Measurements from ENCODE around the gene CYP20A1.
A peak's percentile ranks its signal among the peaks of the same experiment; 100 is the strongest.
"Not testable (repeated sequence)": the region's sequence is repeated elsewhere in the genome, so short reads cannot be mapped to it uniquely, and the experiment has no call there.

CYP20A1 gene

DNA sequence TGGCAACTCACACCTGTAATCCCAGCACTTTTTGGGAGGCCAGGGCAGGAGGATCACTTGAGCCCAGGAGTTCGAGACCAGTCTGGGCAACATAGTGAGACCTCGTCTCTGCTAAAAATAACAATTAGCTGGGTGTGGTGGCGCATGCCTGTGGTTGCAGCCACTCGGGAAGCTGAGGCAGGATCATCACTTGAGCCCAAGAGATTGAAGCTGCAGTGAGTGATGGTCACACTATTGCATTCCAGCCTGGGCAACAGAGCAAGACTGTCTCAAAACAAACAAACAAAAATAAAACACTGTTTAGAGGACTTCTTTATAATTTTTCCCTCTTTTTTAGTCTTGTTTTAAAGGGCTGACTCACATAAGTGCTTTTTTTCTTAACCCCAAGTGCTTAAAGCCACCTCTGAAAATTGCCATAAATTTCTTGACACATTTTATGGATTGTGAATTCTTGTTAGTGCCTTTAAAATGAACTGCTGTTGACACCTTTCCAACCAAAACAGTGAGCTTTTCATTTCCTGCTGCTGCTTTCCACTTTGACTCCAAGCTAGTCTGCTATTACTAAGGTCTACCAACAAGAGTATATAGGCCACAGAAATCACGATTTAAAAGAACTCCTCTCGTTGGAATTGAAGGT, 41.7 kb downstream of the CYP20A1 start:
- DNase-seq (ENCODE audit: low read depth in 2 of 3, low spot score in 2 of 3), result no peak

DNA sequence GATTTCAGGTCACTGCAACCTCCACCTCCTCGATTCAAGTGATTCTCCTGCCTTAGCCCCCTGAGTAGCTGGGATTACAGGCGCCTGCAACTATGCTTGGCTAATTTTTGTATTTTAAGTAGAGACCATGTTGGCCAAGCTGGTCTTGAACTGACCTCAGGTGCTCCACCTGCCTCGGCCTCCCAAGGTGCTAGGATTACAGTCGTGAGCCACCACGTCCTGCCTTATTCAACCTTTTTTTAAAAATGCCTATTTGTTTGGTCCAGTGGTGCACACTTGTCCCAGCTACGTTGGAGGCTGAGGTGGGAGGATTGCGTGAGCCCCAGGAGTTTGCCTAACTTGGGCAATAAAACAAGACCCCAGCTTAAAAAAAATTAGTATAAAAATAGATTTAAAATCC, 43.3 kb downstream of the CYP20A1 start:
- DNase-seq (ENCODE audit: low read depth in 2 of 3, low spot score in 2 of 3), result no peak

DNA sequence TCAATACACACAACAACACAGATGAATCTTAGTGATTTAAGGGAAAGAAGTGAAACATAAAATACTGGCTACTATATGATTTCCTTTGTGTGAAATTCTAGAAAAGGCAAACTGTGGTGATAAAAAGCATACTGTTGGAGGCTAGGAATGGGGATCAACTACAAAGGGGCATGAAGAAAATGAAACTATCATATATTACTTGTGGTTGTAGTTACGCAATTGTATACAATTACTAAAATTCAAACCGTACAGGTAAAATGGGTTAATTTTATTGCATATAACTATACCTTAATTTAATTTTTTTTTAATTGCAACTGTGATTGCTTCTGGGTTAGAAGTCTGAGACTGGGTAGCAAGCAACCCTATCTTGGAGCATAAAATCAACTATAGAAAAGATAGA, 47.7 kb downstream of the CYP20A1 start:
- no peak for DNase-seq (ENCODE audit: low read depth in 2 of 3, low spot score in 2 of 3)

DNA sequence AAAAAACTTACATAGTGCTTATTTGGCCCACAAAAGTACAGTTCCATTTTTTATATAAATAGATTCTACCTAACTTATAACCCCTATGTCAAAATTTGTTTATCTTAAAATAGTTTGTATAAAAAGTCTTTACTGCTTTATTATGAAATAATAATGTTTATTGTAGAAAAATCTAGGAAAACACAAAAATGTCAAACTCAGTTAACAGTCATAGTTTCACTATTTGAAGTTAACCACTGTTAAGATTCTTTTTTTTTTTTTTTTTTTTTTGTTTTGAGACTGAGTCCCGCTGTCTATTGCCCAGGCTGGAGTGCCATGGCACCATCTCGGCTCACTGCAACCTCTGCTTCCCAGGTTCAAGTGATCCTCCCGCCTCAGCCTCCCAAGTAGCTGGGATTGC, 62.8 kb downstream of the CYP20A1 start:
- no peak for DNase-seq (ENCODE audit: low read depth in 2 of 3, low spot score in 2 of 3)

DNA sequence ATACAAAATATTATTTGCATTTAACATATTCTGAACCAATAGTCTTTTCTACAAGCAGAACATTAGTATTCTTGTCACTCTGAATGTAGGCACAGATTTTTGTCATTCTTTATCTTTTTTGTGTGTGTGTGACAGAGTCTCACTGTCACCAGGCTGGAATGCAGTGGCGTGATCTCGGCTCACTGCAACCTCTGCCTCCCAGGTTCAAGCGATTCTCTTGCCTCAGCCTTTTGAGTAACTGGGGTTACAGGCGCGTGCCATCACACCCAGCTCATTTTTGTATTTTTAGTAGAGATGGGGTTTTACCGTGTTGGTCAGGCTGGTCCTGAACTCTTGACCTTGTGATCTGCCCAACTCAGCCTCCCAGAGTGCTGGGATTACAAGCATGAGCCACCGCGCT, 63.8 kb downstream of the CYP20A1 start:
- DNase-seq (ENCODE audit: low read depth in 2 of 3, low spot score in 2 of 3), result not testable (repeated sequence)

DNA sequence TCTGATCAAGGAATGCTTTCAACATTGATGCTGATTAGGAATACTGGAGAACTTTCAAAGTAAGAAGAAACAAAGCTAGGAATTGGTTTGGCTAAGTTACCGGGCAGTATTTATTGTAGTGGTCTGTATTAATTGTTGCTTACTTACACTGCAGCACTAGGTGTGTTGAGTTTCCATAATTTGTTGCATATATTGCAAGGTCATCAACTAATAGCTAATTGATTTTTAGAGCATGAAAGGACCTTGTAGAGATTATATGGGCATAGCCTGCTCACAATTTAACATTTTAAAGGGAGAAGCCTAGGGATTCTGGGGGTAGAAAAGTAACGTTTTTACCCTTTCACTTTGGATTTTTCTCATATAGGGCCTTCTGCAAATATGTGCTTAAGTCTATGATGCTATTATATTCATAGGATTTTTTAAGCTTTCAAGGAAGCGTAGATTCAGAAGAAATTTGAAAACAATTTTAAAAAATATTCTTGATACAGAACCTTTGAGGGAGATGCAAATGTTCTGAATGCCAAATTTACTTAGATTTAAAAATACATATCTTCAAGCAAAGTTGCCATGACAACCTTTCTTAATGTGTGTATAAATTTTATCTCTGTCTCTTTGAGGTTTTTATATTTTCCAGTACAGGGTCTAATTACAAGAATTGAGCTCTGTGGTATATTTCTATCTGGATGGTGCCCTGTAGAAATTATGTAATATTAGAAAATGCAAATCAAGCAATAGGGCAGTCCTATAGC, 72.0 kb downstream of the CYP20A1 start:
- no peak for DNase-seq (ENCODE audit: low read depth in 2 of 3, low spot score in 2 of 3)

DNA sequence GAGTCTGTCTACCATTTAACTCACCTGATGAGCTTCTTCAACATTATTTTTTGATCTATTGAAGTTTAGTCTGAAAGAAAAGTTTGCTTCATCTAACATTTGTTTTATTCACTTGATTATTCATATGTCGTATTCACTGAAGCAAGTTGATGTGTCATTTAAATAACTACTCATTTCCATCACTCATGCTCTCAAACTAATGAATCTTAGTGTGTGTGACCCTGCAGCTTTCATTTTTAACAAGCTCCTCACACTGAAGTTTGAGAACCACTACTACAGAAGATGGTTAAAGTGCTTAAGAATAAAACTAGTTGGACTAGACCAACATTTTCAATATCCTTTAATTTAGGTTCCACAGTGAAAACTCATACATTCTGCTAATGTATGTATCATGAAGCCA, 87.5 kb downstream of the CYP20A1 start:
- no peak for DNase-seq (ENCODE audit: low read depth in 2 of 3, low spot score in 2 of 3)

DNA sequence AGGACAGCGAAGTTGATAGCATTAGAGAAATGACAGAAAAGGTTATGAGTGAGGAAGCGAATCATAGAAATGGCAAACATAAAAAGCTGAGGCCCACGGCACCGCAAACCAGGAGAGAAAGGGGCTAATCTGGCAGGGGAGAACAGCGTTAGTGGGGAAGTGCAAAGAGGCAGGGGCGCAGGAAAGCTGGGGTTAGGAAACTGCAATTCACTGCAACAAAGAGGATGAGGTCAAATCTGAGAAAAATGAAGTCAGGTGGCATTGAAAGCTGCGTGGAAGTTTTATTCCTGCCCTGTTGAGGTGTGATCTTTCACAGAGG, 88.7 kb downstream of the CYP20A1 start:
- DNase-seq (ENCODE audit: low read depth in 2 of 3, low spot score in 2 of 3), result no peak

DNA sequence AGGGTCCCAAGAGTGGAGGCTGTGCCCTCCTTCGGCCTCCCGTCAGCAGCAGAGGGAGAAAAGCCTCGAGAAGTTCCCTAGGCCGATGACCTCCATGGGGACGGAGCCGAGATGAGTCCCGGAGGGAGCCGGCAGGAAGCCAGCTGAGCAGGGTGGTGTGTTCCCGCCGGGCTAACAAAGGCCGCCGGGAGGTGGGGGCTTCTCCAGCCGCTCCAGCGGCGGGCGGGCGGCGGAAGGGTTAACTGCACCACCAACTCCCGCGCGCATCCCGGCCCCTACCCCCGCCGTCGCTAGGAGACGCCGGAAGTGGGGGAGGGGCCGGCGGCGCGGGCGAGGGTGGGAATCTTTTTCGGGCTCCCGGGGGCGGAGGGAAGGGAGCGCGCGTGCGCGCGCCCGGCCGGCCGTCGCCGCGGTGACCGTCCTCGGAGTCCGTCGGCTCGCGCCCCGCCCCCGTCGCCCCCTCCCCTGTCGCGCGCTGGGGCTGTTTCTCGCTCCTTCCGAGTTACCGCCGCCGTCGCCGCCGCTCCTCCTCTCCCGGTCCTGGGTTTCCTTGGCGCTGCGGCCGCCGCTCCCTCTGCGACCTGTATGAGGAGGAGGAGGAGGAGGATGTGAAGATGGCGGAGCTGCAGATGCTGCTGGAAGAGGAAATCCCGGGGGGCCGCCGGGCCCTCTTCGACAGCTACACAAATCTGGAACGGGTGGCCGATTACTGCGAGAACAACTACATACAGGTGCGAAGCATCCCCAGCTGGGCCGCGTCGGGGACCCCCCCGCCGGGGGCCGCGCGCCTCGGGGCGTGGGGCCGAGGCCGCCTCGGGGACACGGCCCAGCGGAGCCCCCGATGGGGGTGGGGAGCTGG, 89.3 kb downstream of the CYP20A1 start, which contains the start of gene ABI2:
Gene ABI2 (plus strand): TSS at position 494 of the 859 bp plus-strand sequence. CDS start 121 bp downstream, at position 615.
- peak; percentile 33 to 61 (median 53) for DNase-seq (ENCODE audit: low read depth in 2 of 3, low spot score in 2 of 3)

DNA sequence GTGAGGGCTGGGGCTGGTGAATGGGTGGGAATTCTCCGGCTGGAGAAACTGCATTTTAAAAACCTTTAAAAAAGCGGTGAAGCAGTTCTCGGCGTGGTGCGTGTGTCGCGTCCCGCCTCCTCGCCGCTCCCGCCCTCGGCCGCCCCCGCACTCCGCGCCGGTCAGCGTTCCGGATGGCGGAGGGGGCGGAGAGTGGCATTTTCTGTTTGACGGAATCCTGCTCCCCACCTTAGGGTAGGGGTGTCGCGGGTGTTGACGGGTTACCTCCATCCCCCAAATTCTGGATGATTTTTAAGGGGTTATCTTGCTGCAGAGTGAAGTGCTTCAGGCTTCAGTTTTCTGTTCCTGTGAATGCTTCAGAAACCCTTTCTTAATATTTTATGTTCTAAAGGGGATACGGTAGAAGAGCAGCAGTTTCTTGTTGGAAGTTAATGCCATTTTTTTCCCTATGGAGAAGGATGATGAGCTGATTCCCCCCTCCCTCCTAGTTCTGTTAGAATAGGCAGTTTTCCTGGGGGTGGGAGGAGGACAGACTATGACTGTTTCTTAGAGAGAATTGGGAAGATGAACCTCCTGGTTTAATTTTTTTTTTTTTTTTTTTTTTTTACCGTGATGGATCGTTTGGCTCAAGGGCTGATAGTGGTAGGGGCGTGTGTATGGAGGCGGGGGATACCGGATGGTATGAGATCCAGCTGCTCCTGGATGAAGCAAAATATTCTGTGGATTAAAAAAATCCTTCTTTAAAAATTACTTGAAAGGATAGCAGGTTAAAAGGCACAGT, 90.1 kb downstream of the CYP20A1 start:
- DNase-seq (ENCODE audit: low read depth in 2 of 3, low spot score in 2 of 3), result peak; percentile 6 to 26 (median 23)

DNA sequence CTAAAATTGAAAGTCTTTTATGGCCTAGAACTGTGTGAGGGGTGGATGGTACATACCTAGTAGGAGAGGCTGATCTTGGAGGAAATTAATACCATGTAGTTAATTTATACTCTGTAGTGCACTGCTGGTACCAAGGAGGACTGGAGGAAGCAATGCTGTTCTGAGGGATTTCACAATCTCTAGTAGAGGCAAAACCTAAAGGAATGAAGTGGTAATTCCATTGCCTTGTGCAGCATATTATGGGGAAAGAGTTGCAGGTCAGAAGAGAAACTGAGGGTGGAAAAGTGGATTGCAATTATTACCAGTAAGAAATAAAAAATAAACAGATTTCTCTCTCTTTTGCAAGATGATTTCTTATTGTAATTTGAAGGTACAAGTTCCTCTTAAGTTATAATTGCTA, 91.6 kb downstream of the CYP20A1 start:
- no peak for DNase-seq (ENCODE audit: low read depth in 2 of 3, low spot score in 2 of 3)

DNA sequence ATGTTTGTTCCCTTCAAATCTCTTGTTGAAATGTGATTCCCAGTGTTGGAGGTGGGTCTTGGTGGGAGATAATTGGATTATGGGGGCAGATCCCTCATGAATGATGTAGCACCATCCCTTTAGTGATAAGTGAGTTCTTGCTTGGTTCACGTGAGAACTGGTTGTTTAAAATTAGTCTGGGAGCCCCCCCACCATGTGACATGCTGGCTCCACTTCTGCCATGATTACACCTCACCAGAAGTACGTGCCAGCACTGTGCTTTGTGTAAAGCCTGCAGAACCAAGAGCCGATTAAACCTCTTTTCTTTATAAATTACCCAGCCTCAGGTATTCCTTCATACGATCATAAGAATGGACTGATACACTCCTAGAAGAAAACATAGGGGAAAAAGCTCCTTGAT, 99.5 kb downstream of the CYP20A1 start:
- no peak for DNase-seq (ENCODE audit: low read depth in 2 of 3, low spot score in 2 of 3)

DNA sequence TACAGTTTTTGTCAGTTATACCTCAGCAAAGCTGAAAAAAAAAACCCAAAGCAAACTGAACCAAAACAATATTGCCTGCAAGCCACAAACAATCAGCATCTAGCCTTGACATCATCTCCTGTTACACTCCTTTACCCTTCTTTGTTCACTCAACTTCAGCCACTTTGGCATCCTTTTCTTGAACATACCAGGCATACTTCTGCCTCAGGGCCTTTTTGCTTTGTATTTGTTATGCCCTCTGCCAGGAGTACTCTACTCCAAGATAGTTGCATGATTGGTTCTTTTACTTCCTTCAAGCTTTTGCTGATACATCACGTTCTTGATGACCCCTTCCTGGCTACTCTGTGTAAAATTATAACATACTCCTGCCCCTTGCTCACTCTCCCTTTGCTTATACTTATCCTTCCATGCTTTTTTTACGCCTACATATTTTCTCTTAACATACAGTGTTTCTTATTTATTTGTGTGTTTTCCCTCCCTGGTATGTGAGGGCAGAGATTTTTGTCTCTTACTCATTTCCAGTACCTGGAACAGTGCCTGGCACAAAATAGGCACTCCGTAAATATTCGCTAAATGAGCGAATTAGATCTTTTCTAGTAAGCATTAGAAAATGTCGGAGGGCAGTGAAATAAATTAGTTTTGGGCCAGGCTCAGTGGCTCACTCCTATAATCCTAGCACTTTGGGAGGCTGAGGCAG, 102.1 kb downstream of the CYP20A1 start:
- DNase-seq (ENCODE audit: low read depth in 2 of 3, low spot score in 2 of 3), result no peak

DNA sequence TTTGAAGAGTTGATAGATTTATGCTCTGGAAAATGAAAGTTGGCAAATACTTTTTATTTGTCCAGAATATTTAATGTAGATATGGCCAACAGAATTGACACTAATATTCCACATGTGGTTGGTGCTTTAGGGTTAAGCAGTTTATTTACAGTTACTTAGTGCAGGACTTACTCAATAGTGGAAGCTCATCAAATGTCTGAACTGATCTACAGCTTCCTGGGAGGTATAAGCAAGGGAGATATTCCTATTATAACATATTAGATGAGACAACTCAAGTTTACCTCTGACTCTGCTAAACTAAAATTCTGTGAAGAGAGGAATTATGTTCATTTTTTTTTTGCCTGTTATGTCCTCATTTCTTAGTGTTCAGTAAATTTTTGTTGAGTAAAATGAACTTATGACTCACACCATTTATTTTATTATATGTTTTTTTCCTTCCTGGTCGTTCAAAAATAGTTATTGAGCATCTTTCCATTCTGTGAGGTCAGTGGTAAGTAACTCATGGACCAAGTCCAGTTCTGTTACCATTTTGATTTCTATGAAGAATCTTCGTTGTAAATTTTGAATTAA, 103.0 kb downstream of the CYP20A1 start:
- DNase-seq (ENCODE audit: low read depth in 2 of 3, low spot score in 2 of 3), result no peak

DNA sequence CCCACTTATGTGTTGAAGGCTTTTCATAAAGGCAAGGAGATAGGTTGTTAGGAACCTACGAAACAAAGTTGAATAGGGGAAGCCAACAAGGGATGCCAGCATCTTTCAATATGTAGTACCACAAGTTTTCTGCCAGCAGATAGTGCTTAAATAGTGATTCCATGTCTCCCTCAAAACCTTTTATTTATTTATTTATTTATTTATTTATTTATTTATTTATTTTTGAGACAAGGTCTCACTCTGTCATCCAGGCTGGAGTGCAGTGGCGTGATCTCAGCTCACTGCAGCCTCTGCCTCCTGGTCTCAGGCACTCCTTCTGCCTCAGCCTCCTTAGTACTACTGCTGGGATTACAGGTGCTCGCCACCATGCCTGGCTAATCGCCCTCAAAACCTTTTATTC, 103.6 kb downstream of the CYP20A1 start:
- not testable (repeated sequence) for DNase-seq (ENCODE audit: low read depth in 2 of 3, low spot score in 2 of 3)

DNA sequence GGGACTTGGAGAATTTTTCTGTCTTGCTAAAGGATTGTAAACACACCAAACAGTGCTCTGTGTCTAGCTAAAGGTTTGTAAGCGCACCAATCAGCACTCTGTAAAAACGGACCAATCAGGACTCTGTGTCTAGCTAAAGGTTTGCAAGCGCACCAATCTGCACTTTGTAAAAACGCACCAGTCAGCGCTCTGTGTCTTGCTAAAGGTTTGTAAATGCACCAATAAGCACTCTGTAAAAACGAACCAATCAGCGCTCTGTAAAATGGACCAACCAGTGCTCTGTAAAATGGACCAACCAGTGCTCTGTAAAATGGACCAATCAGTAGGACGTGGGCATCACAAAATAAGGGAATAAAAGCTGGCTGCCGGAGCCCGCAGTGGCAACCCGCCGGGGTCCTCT, 105.8 kb downstream of the CYP20A1 start:
- no peak for DNase-seq (ENCODE audit: low read depth in 2 of 3, low spot score in 2 of 3)

DNA sequence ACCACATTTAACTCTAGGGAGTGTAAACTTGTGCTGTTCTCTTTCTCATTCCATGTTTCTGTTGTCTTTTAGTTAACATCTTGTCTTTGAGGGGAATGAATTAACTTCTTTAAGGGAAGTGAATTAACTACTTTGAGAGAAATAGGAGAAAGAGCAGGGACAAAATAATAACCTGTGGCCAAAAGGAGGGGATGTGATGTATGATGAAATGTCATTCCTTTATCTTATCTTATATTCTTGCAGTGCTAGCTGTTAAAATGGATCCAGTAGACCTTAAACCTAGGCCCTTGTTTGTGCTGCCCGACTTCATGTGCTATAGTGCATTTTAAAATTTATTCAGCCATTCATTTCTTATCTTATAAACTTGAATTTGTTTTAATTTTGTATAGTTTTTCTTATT, 107.8 kb downstream of the CYP20A1 start:
- DNase-seq (ENCODE audit: low read depth in 2 of 3, low spot score in 2 of 3), result no peak

DNA sequence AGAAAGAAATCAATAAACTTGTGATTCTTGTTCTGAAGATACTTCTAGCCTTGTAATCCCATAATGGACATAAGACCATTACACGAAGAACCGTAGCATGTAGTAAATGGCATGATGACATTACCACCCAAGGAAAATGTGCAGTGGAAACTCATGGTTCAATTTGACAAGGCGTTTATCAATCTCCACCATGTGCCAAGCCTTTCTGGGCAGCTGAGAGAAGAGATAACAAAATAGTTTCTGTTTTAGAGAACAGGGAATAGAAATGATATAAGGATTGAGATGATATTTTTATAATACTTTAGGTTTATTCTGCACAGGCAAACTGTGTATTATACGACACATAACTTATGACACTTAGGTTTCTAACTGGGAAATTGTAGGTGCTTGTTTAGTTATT, 108.6 kb downstream of the CYP20A1 start:
- DNase-seq (ENCODE audit: low read depth in 2 of 3, low spot score in 2 of 3), result no peak

DNA sequence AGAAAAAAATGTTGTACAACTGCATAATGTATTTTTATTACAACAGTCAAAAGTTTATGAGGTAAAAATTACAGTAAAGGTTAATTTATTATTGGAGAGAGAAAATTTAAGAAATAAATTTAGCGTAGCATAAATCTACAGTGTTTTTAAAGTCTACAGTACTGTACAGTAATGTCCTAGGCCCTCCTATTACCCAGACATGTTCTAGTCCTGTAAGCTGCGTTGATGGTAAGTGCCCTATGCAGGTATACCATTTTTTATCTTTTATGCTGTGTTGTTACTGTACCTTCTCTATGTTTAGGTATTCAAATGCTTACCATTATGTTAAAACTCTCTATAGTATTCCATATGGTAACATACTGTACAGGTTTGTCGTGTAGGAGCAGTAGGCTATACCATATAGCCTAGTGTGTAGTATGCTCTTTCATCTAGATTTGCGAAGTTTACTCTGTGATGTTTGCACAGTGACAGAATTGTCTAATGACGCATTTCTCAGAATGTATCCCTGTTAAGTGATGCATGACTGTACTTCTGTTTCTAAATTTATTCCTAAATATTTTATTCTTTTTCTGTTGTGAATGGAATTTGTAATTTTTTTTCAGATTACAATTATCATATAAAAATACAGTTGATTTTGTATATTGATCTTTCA, 113.9 kb downstream of the CYP20A1 start:
- no peak for DNase-seq (ENCODE audit: low read depth in 2 of 3, low spot score in 2 of 3)

DNA sequence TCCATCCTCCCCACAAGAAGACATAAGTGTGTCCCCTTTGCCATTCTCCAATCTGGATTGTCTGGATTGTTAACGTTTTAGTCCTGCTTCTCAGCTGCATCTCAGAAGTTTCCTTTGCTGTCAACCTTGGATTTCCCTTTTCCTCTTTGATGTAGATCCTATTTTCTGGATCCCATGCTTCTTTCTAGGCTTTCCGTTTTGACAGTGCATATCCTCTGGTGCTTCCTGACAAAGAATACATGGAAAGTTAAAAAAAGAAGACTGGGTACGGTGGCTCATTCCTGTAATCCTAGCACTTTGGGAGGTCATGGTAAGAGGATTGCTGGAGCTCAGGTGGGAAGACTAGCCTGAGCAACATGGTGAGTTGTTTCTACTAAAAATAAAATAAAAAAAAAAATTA, 116.1 kb downstream of the CYP20A1 start:
- no peak for DNase-seq (ENCODE audit: low read depth in 2 of 3, low spot score in 2 of 3)

All from activated CD8-positive, alpha-beta memory T cell treated with anti-CD3 and anti-CD28 coated beads for 48 hours (primary cell).